Pons (tissue), 1 donor: ENCODE measurements around the gene TCF12.

Source experiments
- DNase-seq: peaks from one replicate; pipeline ENCODE4 v3.0.0-alpha.2; 2016; ENCODE audit warnings: low spot score

Gene TCF12

DNA sequence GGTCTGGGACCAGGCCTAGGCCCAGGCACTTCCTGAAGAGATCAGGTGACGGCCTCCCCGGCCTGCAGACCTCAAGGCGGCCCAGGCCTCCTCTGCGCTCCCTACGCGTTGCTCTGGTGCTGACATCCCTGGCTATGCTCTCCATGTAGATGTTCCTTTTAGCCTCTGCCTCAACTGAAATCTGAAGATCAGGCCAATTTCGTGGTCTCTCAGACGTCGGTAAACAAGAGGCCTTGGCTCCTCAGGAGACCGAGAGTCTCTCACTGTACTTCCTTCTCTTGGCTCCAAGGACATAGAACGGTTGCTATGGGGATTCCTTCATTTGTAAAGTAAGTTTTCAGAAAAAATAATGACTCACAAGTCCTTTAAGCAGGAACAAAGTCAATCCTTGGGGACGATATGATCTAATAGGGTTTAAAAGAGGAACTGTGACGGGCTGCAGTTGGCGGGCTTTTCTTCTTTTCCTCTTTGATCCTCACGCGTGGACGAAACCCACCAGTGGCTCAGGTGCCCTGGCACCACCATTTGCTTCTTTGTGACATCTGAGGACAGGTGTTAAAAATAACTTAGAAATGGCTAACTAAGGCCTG lies 402.3 kb downstream of the TCF12 start:
- no peak for DNase-seq

GRCh38 chr15:57321485-57321884 lies 403.0 kb downstream of the TCF12 start:
- DNase-seq = no peak

GRCh38 chr15:57321973-57322601 lies 403.6 kb downstream of the TCF12 start:
- no peak for DNase-seq

- no peak for DNase-seq
Observed at GRCh38 chr15:57322602-57323250, 404.3 kb downstream of the TCF12 start.

DNA sequence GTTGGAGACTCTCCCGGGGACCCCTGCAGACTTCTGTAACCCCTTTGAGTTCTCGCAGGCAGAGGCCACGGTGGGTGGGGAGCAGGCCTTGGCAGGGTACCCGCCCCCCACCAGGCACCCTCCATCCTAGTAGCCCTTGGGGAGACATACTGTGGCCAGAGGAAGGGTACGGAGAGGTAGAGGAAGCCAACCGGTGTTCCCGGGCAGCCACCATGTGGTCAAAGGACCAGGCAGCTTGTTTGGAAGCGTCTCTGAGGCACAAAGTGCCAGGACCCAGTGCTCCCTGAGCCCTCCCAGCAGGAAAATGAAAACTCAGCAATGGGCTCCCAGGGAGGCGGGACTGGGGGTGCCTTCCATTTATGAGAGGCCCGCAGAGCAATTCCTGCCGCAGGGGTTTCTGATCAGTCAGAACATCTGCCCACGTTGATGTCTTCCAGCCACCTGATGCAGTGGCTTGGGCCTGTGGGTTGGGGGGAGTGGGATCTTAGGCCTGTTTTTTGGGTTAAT lies 404.9 kb downstream of the TCF12 start:
- DNase-seq = no peak

DNA sequence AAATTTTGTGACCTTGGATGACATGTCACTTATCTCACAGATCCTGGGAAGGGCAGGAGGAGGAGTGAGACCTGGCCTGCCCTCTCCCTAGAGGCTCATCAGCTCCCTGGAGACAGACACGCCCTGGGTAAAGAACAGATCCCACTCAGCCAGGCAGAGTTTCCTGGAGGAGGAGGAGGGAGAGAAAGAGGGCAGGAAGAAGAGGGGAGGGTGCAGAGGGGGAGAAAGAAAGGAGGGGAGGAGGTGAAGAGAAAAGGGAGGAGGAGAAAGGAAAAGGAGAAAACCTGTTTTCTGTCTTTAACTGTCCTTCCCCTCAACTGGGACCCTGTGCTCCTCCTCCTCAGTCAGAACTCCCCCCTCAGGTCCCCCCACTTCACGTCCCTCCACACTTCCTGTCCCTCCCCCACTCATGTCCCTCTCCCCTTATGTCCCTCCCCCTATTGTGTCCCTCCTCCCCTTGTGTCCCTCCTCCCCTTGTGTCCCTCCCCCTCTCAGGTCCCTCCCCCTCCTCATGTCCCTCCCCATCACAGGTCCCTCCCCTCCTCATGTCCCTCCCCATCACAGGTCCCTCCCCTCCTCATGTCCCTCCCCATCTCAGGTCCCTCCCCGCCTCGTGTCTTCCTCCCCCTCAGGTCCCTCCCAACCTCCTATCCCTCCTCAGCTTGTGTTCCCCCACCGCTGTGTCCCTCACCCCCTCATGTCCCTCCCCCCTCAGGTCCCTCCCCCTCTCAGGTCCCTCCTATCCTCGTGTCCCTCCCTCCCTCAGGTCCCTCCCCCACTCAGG lies 405.6 kb downstream of the TCF12 start:
- no peak for DNase-seq

GRCh38 chr15:57324590-57324890 lies 406.1 kb downstream of the TCF12 start:
- DNase-seq = no peak

GRCh38 chr15:57324944-57325679 lies 406.7 kb downstream of the TCF12 start:
- no peak for DNase-seq

DNA sequence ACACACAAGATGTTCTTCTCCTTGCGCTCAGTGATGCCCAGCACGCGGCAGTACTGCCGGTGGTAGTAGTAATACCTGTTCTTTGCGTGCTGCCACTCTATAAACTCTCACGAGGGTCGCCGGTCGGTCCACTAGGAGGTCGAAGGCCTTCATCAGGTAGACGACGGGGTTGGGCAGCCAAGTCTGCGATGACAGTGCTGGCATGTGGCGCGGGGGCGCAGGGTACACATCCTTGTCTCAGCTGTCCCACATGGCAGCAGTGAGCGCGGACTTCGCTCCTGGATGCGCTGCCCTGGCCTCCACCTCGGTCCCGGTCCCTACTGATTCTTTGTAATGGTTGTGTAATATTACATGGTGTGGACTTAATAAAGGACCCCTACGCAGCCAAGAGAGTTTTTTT lies 407.8 kb downstream of the TCF12 start:
- DNase-seq = no peak

- DNase-seq = no peak
Observed at GRCh38 chr15:57327985-57328471, 409.6 kb downstream of the TCF12 start.

GRCh38 chr15:57328479-57328878 lies 410.0 kb downstream of the TCF12 start:
- no peak for DNase-seq

DNA sequence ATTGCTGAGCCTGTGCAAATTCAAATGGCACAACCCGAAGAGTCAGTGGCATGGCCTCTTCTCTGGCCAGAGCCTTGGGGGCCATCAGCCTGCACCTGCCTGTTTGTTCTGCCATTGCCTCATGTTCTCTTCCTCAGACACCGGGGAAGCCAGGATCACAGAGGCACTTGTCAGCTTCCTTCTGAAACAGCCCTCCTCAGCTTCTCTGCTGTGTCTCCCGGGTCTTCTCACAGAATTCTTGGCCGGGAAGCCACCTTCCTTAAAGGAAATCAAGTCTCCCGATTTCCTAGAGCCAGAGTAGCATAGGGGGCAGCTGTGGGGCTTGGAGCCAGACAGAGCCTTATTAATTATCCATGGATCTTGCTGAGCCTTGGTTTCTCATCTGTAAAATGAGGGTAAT lies 410.5 kb downstream of the TCF12 start:
- DNase-seq = no peak

DNA sequence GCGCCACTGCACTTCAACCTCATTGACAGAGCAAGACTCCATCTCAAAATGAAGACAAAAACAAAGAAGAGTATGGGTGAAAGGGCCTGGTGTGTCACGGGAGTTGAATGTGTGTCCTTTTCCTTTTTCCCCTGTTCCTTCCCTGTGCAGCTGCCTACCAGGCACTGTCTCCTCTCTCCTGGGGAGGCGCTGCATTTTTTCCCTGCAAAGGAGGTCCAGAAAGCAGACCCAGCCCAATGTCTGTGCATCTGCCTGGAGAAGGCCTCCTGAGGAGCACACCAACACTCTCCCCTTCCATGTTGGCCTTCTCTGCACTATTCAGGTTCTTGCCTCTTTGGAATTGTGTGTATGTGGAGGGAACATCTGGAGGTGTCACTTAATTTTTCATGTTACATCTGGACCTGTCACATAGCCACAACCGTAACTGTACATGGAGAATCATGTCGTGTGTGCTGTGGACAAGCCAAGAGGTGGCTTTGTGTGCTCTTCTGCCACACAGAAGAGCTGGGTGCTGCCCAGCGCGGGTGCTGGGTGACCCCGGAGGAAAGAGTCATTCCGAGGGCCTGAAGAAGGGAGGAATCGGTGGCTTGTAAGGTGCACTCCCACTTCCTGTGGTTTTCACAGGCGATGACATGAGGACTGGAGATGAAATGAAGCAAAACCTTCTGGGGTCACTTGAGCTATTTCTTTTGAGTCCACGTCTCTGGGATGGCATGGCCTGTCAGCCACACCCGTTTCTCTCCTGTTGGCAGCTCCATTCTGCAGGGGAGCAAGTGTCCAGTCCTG lies 411.3 kb downstream of the TCF12 start:
- DNase-seq = no peak

DNA sequence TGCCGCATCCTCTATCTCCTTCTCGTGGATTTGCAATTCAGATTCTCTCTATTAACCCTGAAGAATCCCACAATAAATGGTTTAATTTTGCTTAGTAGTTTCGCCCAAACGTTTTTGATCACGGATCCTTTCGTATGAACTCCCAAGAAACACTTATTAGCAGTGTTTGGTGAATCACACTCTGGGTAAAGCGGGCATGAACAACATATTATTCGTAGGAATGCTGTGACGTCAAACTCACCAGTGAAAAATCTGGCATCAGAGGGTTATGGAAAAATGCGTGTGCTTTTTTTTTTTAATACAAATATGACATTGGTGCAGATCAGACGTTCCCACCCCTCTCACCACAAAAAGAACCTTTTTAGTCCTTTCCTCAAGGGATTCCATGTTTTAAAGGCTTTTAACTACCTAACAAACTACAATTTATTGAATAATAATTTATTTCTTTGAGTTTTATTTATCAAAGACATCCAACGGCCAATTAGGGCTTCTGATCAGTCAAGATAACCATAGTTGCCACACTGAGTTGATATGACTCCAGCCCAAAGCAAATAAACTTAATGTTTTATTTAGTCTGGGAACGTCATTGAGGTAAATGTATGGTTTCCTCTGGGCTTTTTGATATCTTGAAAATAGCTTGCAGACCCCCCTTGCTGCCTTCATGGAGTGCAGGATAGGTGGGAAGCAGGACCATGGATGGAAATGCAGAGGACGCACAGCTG lies 412.3 kb downstream of the TCF12 start:
- no peak for DNase-seq

GRCh38 chr15:57332326-57332725 lies 413.9 kb downstream of the TCF12 start:
- DNase-seq = no peak

GRCh38 chr15:57333487-57333886 lies 415.0 kb downstream of the TCF12 start:
- no peak for DNase-seq

- no peak for DNase-seq
Observed at GRCh38 chr15:57334257-57334656, 415.8 kb downstream of the TCF12 start.

DNA sequence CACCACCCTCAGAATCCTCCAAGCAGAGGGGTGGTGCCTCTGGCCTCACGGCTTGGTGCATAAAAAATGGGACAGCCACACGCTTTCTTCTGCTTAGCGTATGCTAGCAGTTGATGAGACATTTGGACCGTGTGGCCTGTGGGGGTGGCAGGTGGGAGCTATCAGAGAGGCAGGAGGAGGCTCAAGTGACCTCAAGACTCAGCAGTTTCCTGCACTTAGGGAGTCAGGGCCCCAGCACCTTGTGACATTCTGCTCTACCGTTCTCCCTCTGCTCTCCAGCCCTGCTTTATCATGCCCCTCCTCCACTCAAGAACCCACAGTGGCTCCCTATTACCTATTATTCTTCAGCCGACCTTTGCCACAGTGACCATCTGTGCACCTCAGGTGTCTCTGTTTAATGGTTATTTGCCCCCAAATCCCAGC lies 416.9 kb downstream of the TCF12 start:
- no peak for DNase-seq

- no peak for DNase-seq
Observed at GRCh38 chr15:57335719-57336118, 417.3 kb downstream of the TCF12 start.

GRCh38 chr15:57337868-57338411 lies 419.5 kb downstream of the TCF12 start:
- peak; percentile 5 for DNase-seq
